Measurements from ENCODE around the gene RAB20.

DNA sequence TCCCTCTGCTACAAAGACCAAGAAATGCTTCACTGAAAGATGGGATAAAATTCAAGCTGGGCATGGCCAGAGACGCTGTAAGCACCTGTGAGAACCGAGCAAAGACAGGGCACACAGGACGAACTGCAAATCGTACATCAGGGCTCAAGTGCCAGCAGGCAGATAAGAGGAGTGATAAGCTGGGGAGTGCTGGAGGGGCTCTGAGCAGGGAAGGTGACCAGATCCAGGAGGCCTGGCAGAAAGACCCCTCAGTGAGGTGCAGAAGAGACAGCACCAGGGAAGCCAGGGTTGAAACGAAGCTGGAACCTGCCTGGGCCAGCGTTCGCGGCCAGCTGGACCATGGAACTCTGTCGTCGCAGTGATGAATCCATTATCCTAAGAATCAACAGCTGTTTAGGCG, 10.2 kb downstream of the RAB20 start:
- TF ChIP-seq CTCF (IDR thresholded peaks at IDR 0.05; ENCODE audit: low read length) = no peak
- no peak for TF ChIP-seq EZH2 (IDR thresholded peaks at IDR 0.05; ENCODE audit: borderline replicate concordance, low read length)
